MCF 10A (cell line): Measurements from ENCODE around the gene FAF2. TPM values are rescaled to one million over a fixed set of nuclear protein-coding genes. Genes with fewer than 3 reads are reported as not detected.
"Not testable (repeated sequence)": the region's sequence is repeated elsewhere in the genome, so short reads cannot be mapped to it uniquely, and the experiment has no call there.

Experiments
- BruUV-seq: library from RNA; stranded (reverse); fragments of 400-500 nt; replicated peaks from 2 replicates; lab custom pipeline; 2021; lab: Mats Ljungman, UMichigan
- CTCF ChIA-PET: fragments of 300-600 bp; sonication (Branson Sonifier 250); formaldehyde crosslinking; extraction: SDS; loops from one replicate; lab custom pipeline; 2021; ENCODE audit warnings: antibody characterized with exemption, inconsistent platforms; lab: Yijun Ruan, JAX
- POLR2A ChIA-PET: fragments of 300-600, 350-650 bp; sonication (Branson Sonifier 250); formaldehyde crosslinking; extraction: SDS; loops from one replicate; lab custom pipeline; 2020; ENCODE audit warnings: antibody characterized with exemption, inconsistent platforms; lab: Yijun Ruan, JAX
- DNase-seq: peaks from one replicate; pipeline ENCODE4 v3.0.0-alpha.2; 2018; ENCODE audit not compliant: unreplicated experiment
- H3K27ac Mint-ChIP-seq: one replicate; pipeline ENCODE4 v1.8.0; 2022; ENCODE audit warnings: mild to moderate bottlenecking, low read depth, mixed read lengths; ENCODE audit not compliant: unreplicated experiment
- H3K27me3 Mint-ChIP-seq: one replicate; pipeline ENCODE4 v1.8.0; 2022; ENCODE audit warnings: mixed read lengths; ENCODE audit not compliant: insufficient read depth, unreplicated experiment
- H3K36me3 Mint-ChIP-seq: one replicate; pipeline ENCODE4 v1.8.0; 2022; ENCODE audit warnings: mild to moderate bottlenecking, moderate library complexity, mixed read lengths; ENCODE audit not compliant: insufficient read depth, unreplicated experiment
- H3K4me1 Mint-ChIP-seq: one replicate; pipeline ENCODE4 v1.8.0; 2022; ENCODE audit warnings: mixed read lengths; ENCODE audit not compliant: insufficient read depth, unreplicated experiment
- H3K4me3 Mint-ChIP-seq: one replicate; pipeline ENCODE4 v1.8.0; 2022; ENCODE audit warnings: mild to moderate bottlenecking, moderate library complexity, mixed read lengths; ENCODE audit not compliant: unreplicated experiment
- H3K9me3 Mint-ChIP-seq: one replicate; pipeline ENCODE4 v1.8.0; 2022; ENCODE audit warnings: mixed read lengths; ENCODE audit not compliant: unreplicated experiment
- CTCF ChIP-seq: fragments of 200-600 bp; IDR thresholded peaks from one replicate; pipeline ENCODE4 v1.8.0; 2022; ENCODE audit warnings: antibody characterized with exemption, mild to moderate bottlenecking; ENCODE audit not compliant: unreplicated experiment
- intact Hi-C: fragments of 100-400 bp; cut with micrococcal nuclease; formaldehyde crosslinking; loops from 2 replicates; pipeline ENCODE4 v1.14.1; 2022
- total RNA-seq: library from RNA; stranded (reverse); gene quantifications from 2 replicates; pipeline ENCODE4 v1.2.3, GENCODE V29; 2022

Gene FAF2
- total RNA-seq, 1 experiment from 2014 or later = 78.3 TPM

DNA sequence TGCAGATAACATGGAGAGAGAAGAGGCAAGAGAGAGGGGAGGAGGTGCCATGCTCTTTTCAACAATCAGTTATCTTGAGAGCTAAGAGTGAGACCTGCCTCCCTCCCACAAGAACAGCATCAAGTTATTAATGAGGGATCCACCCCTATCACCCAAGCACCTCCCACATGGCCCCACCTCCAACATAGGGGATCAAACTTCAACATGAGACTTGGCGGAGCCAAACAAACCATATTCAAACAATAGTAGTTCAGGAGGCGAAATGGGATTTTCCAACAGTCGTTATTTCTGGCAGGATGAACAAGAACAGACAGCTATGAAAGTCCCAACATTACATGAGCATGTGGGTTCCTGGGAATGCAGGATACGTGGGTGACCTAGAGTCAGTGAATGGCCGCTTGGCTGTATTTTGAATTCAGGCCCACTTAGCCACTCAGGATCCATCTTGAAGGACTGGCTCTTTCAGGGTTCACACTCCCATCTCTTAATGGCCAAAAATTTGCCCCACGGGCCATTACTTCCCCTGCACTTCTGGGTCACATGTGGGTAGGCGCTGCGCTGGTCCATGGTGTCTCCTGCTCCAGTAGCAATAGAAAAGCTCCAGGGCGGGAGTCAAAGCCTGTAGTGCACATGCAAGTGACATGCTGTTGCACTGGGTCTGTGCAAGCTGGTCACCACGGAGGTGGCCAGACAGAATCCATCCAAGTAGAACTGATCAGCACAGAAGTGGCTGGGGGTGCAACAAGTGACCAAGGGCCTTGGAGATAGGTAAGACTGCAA is 7.1 kb upstream of the FAF2 start:
- ChIA-PET CTCF (interaction anchor here (0.6 to 0.8 kb wide), 2 partner anchors 24 to 32 kb away, joined by 3 to 4 read pairs; no protein-coding TSS in a partner anchor), POLR2A (interaction anchor here (0.5 to 1.0 kb wide), 2 partner anchors 14 to 1759 kb away, joined by 3 to 4 read pairs; no protein-coding TSS in a partner anchor)
- no TSS peak for BruUV-seq
- TF ChIP-seq CTCF = no peak
- DNase-seq = no peak
- Mint-ChIP-seq H3K27ac (no peak overlapping the region), H3K36me3 (no peaks in the 10 kb centered on the region), H3K27me3 (no peaks in the 10 kb centered on the region), H3K9me3 (no peaks in the 10 kb centered on the region), H3K4me3 (no peak overlapping the region), H3K4me1 (peaks cover 13% of the 10 kb centered on the region)
- intact Hi-C loops = no loop called here

DNA sequence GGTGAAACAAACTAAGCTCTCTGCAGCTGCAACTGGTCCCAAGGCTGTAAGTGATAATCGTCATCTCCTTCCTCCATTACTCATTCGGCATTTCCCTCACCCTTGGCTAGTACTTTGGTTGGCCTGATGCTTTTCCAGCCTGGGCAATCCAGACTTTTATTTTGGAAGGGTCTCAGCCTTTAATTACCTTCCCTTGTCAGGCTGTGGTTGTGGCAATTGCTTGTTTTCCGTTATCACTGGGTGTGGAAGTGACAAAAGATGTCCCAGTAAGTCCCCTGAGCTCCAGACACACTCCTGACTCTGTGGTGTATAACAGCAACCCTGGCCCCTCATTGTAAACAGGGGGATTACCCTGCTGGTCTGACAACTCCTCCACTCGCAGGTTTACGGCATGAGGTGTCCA is 6.3 kb upstream of the FAF2 start:
- peaks cover 1% of the 10 kb centered on the region for H3K36me3 Mint-ChIP-seq

GRCh38 chr5:176442911-176443310 is 5.3 kb upstream of the FAF2 start:
- POLR2A ChIA-PET = interaction anchor here (0.9 kb wide), 1 partner anchor 26 kb away, joined by 3 read pairs; the partner anchor contains the start of gene CLTB
- DNase-seq, H3K9me3 Mint-ChIP-seq, H3K36me3 Mint-ChIP-seq, intact Hi-C loops, H3K4me3 Mint-ChIP-seq, H3K27me3 Mint-ChIP-seq, H3K27ac Mint-ChIP-seq, BruUV-seq: not testable (repeated sequence)
- peaks cover 11% of the 10 kb centered on the region for H3K4me1 Mint-ChIP-seq
- CTCF ChIA-PET = interaction anchor here (0.7 kb wide), 2 partner anchors 29 to 37 kb away, joined by 4 to 5 read pairs; no protein-coding TSS in a partner anchor

More for the DNA sequence above, 6.3 kb upstream of the FAF2 start:
- H3K9me3 Mint-ChIP-seq = no peaks in the 10 kb centered on the region
- intact Hi-C loops = no loop called here
- ChIA-PET CTCF (interaction anchor here (0.8 kb wide), 1 partner anchor 24 kb away, joined by 3 read pairs; no protein-coding TSS in a partner anchor), POLR2A (interaction anchor here (0.5 to 1.0 kb wide), 2 partner anchors 15 to 1758 kb away, joined by 3 to 4 read pairs; no protein-coding TSS in a partner anchor)
- H3K27ac Mint-ChIP-seq = no peak overlapping the region
- no TSS peak for BruUV-seq
- H3K4me3 Mint-ChIP-seq = no peak overlapping the region
- no peak for TF ChIP-seq CTCF
- DNase-seq = peak; percentile 31
- no peaks in the 10 kb centered on the region for H3K27me3 Mint-ChIP-seq
- peaks cover 10% of the 10 kb centered on the region for H3K4me1 Mint-ChIP-seq

GRCh38 chr5:176444742-176445141 is 3.4 kb upstream of the FAF2 start:
- H3K4me3 Mint-ChIP-seq = no peak overlapping the region
- peaks cover 13% of the 10 kb centered on the region for H3K36me3 Mint-ChIP-seq
- intact Hi-C loops = loop anchor here (5.0 kb wide), 1 partner anchor 82 kb away; the partner anchor contains the start of gene KIAA1191
- BruUV-seq = no TSS peak
- peaks cover 7% of the 10 kb centered on the region for H3K4me1 Mint-ChIP-seq
- no peak for DNase-seq
- no peak overlapping the region for H3K27ac Mint-ChIP-seq
- no peaks in the 10 kb centered on the region for H3K27me3 Mint-ChIP-seq
- TF ChIP-seq CTCF = no peak
- ChIA-PET CTCF (interaction anchor here (0.7 kb wide), 1 partner anchor 29 kb away, joined by 3 read pairs; no protein-coding TSS in a partner anchor), POLR2A (interaction anchor here (0.6 to 1.2 kb wide), 3 partner anchors 28 to 908 kb away, joined by 3 read pairs; no protein-coding TSS in a partner anchor)
- H3K9me3 Mint-ChIP-seq = no peaks in the 10 kb centered on the region
